MCF 10A (cell line): Measurements from ENCODE around the gene ADGRG3. TPM values are rescaled to one million over a fixed set of nuclear protein-coding genes. Genes with fewer than 3 reads are reported as not detected.

Experiments used
- BruUV-seq: library from RNA; stranded (reverse); fragments of 400-500 nt; replicated peaks from 2 replicates; lab custom pipeline; 2021; lab: Mats Ljungman, UMichigan
- CTCF ChIA-PET: fragments of 300-600 bp; sonication (Branson Sonifier 250); formaldehyde crosslinking; extraction: SDS; loops from one replicate; lab custom pipeline; 2021; ENCODE audit warnings: antibody characterized with exemption, inconsistent platforms; lab: Yijun Ruan, JAX
- POLR2A ChIA-PET: fragments of 300-600, 350-650 bp; sonication (Branson Sonifier 250); formaldehyde crosslinking; extraction: SDS; loops from one replicate; lab custom pipeline; 2020; ENCODE audit warnings: antibody characterized with exemption, inconsistent platforms; lab: Yijun Ruan, JAX
- DNase-seq: peaks from one replicate; pipeline ENCODE4 v3.0.0-alpha.2; 2018; ENCODE audit not compliant: unreplicated experiment
- H3K27ac Mint-ChIP-seq: one replicate; pipeline ENCODE4 v1.8.0; 2022; ENCODE audit warnings: mild to moderate bottlenecking, low read depth, mixed read lengths; ENCODE audit not compliant: unreplicated experiment
- H3K27me3 Mint-ChIP-seq: one replicate; pipeline ENCODE4 v1.8.0; 2022; ENCODE audit warnings: mixed read lengths; ENCODE audit not compliant: insufficient read depth, unreplicated experiment
- H3K36me3 Mint-ChIP-seq: one replicate; pipeline ENCODE4 v1.8.0; 2022; ENCODE audit warnings: mild to moderate bottlenecking, moderate library complexity, mixed read lengths; ENCODE audit not compliant: insufficient read depth, unreplicated experiment
- H3K4me1 Mint-ChIP-seq: one replicate; pipeline ENCODE4 v1.8.0; 2022; ENCODE audit warnings: mixed read lengths; ENCODE audit not compliant: insufficient read depth, unreplicated experiment
- H3K4me3 Mint-ChIP-seq: one replicate; pipeline ENCODE4 v1.8.0; 2022; ENCODE audit warnings: mild to moderate bottlenecking, moderate library complexity, mixed read lengths; ENCODE audit not compliant: unreplicated experiment
- H3K9me3 Mint-ChIP-seq: one replicate; pipeline ENCODE4 v1.8.0; 2022; ENCODE audit warnings: mixed read lengths; ENCODE audit not compliant: unreplicated experiment
- intact Hi-C: fragments of 100-400 bp; cut with micrococcal nuclease; formaldehyde crosslinking; loops from 2 replicates; pipeline ENCODE4 v1.14.1; 2022
- total RNA-seq: library from RNA; stranded (reverse); gene quantifications from 2 replicates; pipeline ENCODE4 v1.2.3, GENCODE V29; 2022
- TF ChIP-seq, protein P1 (sequence below): fragments of 200-600 bp; IDR thresholded peaks from one replicate; pipeline ENCODE4 v1.8.0; 2022; ENCODE audit warnings: antibody characterized with exemption, mild to moderate bottlenecking; ENCODE audit not compliant: unreplicated experiment

The ADGRG3 gene
- total RNA-seq, 1 experiment from 2014 or later = not detected

DNA sequence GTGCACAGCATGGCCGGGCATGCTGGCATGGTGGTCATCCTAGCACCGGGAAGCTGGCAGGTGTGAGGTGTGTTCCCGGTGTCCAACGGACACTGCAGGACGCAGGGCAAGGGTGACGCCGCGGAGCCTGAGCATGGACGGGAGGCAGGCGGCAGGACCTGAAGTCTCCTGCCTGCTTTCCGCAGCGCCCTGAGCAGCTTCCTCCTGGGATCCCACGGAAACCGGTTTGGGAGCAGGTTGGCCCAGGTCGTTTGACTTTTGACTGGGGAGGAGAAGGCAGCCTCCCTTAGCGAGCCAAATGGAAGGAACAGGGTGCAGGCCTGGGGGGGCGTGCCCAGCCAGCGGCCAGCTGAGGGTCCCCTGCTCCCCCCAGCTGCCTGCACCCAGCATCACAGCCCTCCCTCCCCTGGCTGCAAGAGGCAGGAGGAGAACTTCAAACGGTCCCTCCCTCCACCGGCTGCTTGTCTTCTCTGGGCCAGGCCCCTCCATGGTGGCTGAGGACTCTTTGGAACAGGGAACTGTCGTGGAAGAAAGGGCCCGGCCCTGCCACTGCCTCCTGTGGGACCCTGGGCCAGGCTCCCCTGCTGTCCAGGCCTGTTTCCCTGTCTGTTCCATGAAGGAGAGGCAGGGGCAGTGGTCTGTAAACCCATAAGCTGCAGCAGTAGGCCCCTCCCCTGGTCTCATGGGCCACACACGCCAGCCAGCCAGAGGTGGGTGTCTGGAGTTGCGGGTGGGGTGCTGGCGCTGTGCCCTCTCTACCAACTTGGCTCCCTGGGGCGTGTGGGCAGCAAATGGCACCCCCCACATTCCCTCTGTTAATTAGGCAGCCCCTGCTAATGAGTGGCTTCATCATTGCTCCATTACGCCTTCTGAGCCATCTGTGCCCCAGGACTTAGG, 47.5 kb upstream of the ADGRG3 start:
- TF ChIP-seq, protein P1, sequence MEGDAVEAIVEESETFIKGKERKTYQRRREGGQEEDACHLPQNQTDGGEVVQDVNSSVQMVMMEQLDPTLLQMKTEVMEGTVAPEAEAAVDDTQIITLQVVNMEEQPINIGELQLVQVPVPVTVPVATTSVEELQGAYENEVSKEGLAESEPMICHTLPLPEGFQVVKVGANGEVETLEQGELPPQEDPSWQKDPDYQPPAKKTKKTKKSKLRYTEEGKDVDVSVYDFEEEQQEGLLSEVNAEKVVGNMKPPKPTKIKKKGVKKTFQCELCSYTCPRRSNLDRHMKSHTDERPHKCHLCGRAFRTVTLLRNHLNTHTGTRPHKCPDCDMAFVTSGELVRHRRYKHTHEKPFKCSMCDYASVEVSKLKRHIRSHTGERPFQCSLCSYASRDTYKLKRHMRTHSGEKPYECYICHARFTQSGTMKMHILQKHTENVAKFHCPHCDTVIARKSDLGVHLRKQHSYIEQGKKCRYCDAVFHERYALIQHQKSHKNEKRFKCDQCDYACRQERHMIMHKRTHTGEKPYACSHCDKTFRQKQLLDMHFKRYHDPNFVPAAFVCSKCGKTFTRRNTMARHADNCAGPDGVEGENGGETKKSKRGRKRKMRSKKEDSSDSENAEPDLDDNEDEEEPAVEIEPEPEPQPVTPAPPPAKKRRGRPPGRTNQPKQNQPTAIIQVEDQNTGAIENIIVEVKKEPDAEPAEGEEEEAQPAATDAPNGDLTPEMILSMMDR = no peak
- ChIA-PET CTCF (interaction anchor here (0.5 to 5.9 kb wide), 5 partner anchors 20 to 319 kb away, joined by 3 to 33 read pairs (median 4); no protein-coding TSS in a partner anchor), POLR2A (interaction anchor here (0.6 to 1.7 kb wide), 4 partner anchors 8 to 116 kb away, joined by 3 to 7 read pairs (median 4); partner anchors contain the start of gene ADGRG1)
- DNase-seq = no peak
- no peaks in the 10 kb centered on the region for H3K36me3 Mint-ChIP-seq
- no TSS peak for BruUV-seq
- peaks cover 59% of the 10 kb centered on the region for H3K4me1 Mint-ChIP-seq
- no peak overlapping the region for H3K27ac Mint-ChIP-seq
- H3K9me3 Mint-ChIP-seq = no peaks in the 10 kb centered on the region
- H3K27me3 Mint-ChIP-seq = no peaks in the 10 kb centered on the region
- peak overlapping the region; percentile 61 for H3K4me3 Mint-ChIP-seq
- intact Hi-C loops = no loop called here

DNA sequence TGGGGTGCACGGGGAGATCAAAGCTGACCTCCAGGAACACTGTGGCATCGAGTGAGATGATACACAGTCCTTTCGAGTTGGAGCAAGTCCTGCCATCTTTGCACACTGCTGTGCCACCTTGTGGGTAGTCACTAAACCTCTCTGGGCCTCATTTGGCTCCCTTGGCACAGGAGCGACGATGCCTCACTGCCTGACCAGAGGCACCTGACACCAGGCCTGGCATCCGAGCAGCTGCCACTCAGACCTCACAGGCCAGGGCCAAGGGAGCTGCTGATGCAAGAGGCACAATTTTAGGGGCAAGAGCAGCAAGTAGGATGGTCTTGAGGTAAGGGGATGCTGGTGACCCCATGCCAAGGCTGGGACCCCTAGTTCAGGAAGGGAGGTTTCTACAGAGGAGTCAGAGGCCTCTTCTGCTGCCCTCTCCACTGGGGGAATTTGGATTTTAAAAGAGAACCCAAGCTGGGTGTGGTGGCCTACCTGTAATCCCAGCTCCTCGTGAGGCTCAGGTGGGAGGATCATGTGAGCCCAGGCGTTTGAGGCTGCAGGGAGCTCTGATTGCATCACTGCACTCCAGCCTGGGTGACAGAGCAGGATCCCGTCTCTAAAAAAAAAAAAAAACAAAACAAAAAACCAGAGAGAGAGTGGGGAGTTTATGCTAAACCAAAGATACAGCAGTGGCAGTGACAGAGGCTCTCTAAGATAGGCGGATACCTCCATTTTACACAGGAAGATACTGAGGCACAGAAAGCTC, 46.4 kb upstream of the ADGRG3 start:
- no peaks in the 10 kb centered on the region for H3K27me3 Mint-ChIP-seq
- intact Hi-C loops = no loop called here
- H3K27ac Mint-ChIP-seq = no peak overlapping the region
- no TSS peak for BruUV-seq
- H3K4me1 Mint-ChIP-seq = peaks cover 62% of the 10 kb centered on the region
- no peaks in the 10 kb centered on the region for H3K36me3 Mint-ChIP-seq
- ChIA-PET CTCF (interaction anchor here (0.5 to 5.9 kb wide), 6 partner anchors 22 to 372 kb away, joined by 3 to 33 read pairs (median 4); no protein-coding TSS in a partner anchor), POLR2A (interaction anchor here (0.9 to 1.0 kb wide), 2 partner anchors 9 to 22 kb away, joined by 3 to 4 read pairs; no protein-coding TSS in a partner anchor)
- H3K9me3 Mint-ChIP-seq = no peaks in the 10 kb centered on the region
- TF ChIP-seq, protein P1 = no peak
- DNase-seq = peak; percentile 77
- H3K4me3 Mint-ChIP-seq = no peak overlapping the region

DNA sequence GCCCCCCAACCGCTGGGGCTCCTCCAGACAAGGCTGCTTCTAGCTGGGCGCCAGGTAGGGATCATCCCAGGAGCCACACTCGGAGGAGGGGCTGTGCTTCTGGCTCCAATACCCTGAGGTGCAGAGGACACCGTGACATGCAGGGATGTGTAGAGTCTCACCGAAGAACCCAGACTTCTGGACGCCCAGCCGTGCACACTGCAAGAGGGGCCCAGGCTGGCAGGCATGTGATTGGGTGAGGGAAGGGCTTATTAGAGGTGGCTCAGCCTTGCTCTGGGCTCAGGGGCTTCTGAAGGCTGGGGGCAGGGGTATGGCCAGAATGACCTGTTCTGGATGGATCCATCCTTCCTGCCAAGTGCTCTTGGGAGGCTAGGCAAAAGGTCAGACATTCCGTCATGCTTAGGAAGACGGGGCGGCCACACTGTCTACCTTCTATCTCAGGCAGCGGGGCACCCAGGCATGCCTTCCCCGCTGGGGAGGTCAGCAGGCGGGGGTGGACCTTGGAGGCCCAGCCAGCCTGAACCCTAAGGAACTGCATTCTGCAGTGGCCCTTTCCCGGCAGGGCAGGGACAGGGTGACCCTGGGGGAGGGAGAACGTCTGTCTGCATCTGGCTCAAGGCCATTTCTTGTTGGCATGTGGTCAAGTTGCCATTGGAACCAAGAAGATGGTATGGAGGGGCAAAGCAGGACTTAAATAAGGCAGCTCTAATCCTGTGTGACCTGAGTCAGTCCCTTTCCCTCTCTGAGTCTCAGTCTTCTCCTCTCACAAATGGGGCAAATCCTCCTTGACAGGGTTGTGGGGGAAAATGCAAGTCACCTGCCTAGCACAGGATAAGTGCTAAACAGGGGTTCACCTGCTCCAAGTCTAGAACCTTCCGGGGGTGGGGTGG, 45.5 kb upstream of the ADGRG3 start:
- Mint-ChIP-seq H3K27me3 (no peaks in the 10 kb centered on the region), H3K9me3 (no peaks in the 10 kb centered on the region), H3K36me3 (no peaks in the 10 kb centered on the region), H3K27ac (peak overlapping the region; percentile 35), H3K4me3 (no peak overlapping the region), H3K4me1 (peaks cover 62% of the 10 kb centered on the region)
- no peak for DNase-seq
- intact Hi-C loops = no loop called here
- ChIA-PET POLR2A (interaction anchor here (0.6 to 1.0 kb wide), 5 partner anchors 8 to 435 kb away, joined by 3 to 5 read pairs (median 3); no protein-coding TSS in a partner anchor), CTCF (interaction anchor here (0.7 to 5.9 kb wide), 7 partner anchors 12 to 371 kb away, joined by 3 to 33 read pairs (median 5); no protein-coding TSS in a partner anchor)
- no TSS peak for BruUV-seq
- TF ChIP-seq, protein P1 = no peak
